ENCODE results near the gene ZDHHC11B. TPM values are rescaled to one million over a fixed set of nuclear protein-coding genes. Genes with fewer than 3 reads are reported as not detected.

ZDHHC11B gene
- polyA plus RNA-seq, 1 donor, result 7.3 TPM

DNA sequence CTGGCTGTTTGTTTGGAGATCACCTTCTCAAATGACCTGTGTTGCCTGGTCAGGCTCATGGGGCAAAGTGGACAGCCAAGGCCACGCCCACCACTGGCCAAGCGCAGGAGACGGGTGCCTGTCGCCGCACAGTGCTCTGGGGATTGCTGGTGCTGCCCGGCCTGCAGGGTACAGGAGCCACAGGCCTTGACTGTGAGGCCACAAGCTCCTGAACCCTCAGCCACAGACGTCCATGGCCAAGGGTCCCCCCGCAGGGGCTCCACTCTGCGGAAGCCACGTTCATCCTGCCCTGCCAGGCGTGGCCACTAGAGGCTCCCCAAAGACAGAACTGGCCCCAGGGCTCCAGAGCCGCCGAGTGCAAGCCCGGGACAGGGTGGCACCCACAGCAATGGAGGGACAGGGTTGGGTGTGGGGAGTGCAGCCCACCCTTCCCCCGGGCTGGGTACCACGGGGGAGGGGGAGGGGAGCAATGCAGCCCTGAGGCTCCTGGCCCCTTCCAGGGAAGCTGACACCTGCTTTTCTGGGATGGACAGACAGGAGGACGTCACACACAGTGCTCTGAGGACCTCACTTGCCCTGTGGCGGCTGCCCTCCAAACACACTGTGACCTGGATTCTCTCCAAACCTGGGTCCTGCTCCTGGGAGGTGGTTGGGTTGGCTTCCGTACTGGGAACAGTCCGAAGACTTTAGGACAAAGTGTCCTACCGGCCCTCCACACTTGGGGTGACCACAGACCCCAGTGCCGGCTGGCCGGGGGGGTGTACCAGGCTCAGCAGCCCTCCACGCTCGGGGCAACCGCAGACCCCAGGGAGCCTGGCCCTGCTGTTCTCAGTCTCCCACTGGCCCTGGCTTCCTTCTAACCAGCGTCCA lies 112.8 kb downstream of the ZDHHC11B start:
- peak; percentile 57 for DNase-seq

DNA sequence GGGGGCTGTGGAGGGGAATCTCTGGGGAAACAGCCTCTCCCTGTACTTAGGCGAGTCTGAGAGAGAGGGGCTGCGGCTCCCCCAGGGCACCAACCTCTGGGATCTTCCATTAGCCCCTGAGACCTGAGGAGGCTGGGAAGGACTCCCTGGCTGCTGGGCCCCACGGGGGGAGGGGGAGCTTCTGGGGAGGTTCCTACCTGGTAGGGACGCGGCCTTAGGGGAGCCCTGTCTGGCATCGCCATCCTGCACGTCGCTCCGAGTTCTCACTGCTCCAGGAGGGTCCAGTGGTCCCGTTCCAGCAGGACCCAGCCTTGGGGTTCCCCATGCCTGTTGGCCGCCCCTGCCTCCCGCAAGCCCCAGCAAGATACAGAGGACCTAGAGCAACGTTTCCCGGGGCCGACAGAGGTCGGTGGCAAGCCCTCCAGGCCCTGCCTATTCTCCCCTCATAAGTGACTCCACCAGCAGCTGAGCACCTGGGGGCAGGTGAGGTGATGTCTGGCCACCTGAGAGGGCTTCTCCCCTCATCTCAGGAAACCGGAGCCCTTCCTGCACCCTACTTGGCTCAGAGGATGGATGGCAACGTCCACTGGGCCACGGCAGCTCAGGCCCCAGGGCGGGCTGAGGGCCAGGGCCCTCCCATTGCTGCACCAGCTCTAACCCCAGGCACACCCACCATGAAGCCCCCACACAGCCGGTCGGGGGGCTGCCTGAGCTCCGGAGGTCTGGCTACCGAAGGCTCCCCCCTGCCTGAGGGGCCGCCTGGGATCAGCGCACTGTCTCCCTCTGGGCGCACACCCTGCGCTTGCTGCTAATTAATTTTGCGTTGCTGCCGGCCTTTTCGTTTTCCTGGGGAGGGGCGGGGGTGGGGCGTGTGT lies 113.9 kb downstream of the ZDHHC11B start:
- DNase-seq, result no peak

DNA sequence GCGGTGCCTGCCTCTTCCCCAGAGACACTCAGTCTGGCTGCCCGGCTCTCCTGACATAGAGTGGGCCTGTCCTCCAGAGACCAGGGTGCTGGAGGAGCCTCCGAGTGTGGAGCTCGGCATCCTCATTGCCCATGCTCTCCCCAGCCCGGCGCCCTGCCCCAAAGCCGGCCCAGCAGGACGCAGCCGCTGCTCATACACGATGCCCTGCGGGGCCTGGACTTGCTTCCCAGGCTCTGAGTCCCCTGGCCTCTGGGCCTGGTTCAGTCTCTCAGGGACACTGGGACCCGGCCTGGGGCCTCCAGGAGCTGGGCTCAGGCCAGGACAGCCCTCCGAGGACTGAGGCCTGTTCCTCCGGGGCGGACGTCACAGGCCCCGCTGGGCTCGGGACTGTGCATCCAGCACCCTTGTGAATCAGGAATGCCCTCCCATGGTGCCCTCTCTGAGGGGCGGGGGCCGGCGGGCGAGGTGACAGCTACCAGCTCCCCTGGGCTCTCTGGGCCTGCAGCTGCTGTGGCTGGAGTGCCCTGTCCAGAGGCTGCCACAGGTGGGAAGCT lies 114.6 kb downstream of the ZDHHC11B start:
- DNase-seq, result no peak

DNA sequence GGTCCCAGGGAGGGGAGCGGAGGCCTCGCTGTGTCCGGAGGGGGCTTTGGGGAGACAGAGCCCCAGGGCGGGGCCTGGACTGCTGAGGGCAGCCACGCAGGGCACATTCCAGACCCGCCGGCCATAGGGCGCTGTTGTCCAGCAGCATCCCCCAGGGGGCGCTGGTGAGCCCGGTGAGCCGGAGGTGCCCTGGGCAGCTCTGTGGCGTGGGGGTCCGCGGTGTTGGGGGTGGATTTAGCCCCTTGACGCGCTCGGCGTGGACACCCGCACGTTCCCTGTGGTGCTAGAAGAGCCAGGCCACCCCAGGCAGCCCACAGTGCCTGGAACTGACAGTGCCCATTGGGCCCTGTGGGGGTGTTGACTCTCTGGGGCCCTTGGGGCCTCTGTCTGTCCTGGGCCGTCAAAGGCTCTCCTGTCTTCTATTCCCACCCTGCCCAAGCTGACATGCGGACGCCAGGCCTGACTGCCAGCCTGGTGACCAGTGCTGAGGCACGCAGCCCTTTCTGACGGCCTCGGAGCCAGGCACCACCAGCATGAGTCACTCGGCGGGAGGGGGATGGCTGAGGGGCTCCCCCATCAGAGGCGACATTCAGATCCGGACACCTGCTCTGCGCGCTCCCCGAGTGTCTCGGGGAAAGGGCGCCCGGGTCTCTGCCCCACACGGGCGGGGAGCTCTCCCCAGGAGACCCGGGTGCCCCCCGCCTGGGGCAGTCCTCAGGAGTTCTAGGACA lies 115.3 kb downstream of the ZDHHC11B start:
- no peak for DNase-seq

DNA sequence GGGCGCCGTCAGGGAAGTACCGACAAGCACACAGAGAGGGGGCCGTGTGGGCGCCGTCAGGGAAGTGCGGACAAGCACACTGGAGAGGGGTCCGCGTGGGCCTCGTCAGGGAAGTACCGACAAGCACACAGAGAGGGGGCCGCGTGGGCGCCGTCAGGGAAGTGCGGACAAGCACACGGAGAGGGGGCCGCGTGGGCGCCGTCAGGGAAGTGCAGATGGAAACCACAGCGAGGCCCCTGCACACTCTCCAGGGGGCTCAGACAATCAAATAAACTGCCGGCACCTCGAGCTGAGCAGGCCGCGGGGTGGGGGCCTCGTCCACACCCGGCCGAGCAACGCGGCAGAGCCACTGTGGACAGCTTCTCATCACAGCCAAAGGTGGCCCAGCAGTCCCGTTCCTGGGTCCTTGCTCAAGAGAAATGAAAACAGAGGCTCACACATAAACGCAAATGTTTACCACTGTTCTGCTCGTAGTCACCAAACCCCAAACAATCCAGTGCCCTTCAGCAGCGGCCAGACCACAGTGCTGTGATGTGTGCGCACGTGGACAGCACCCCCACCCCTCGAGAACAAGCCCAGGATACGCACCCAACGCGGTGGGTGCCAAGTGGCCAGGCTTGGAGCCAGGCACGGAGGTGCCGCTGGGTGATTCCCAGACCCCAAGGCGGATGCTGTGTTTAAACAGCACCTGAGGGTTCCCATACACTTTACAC lies 116.1 kb downstream of the ZDHHC11B start:
- DNase-seq, result no peak

DNA sequence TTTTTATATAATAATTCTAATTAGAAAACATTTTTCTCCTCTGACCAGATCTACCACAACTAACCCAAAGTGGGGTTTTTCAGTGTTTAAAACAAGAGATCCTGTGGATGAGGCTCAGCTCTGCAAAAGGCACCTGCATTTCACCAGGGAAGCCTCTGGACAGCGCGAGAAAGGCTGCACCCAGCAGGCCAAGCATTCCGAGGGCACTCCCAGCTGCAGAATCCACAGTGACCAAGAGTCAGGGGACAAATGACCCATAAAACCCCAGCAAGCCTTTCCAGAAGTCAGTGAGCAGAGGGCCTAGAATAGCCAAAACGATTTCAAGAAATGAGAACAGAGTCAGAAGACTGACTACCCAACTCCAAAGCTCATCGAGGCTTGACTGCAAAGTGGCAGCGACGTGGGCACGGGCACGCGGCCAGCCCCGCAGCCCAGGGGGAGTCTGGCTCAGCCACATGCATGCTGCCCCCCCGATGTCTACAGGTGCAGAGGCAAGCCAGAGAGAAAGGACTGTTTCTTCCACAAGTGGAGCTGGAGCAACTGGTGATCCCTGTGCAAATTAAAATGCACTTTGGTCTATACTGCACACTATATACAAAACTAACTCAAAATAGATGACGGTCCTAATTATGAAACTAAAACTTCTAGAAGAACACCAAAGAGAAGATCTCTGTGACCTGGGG lies 117.6 kb downstream of the ZDHHC11B start:
- no peak for DNase-seq

DNA sequence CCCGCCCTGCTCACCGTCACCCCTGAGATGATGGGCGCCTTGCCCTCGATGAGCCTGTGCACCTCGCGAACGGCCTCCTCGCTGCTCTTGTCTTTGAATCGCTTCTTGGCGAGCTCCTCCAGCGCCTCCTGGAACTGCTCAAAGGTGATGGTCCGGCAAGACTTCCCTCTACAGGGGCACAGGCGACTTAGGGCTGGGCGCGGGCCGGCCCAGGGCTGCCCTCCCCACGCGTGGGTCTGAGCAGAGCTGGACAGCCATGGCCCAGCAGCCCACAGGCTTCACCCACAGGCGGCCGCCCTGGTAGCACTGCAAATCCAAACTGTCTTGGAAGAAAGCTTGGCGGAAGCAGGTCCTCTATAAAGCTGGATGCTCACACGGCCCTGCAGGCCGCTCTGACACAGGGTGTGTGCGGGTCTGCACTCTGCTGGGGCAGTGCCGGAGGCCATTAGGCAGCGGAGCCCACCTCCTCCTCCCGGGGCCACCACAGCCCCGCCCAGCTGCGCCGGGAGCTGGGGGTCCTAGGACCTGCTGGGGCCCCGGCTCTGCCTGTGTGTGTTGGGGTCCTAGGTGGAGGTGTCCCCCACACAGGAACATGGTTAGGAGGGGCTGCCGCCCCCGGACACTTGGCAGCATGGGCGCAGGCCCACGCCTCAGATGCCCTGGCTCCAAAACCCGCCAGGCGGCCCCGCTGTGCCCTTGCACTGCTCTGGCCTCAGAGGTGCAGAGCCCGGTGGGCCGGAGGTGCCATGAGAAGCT lies 118.4 kb downstream of the ZDHHC11B start:
- no peak for DNase-seq

DNA sequence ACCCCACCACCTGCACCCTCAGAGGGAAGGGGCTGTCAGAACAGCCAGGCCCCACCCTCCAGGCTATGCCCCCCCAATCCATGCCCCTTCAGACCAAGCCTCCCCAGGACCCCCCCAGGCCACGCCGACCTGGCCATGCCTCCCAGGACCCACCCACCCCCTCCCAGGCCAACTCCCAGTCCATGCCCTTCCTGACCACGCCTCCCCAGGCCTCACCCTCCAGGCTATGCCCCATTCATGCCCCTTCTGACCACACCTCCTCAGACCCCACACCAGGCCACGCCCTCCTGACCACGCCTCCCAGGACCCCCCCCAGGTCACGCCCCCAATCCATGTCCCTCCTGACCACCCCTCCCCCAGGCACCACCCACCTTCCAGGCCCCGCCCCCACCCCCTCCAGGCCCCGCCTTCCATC lies 119.0 kb downstream of the ZDHHC11B start:
- DNase-seq, result no peak

DNA sequence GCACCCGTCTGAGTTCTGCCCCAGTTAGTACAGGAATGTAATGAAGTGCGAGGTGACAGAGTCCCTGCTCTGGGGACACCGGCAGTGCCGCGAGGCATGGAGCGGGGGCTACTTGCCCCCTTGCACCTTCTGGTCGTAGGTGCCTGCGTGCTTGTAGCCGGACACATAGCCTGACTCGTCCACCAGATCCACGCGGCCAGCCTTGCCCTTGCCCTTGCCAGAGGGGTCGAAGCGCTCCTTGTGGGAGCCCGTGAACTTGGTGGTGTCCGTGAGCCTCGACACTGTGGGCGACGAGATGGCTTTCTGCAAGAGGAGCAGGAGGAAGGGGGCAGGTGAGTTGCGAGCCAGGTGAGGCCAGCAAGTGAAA lies 119.6 kb downstream of the ZDHHC11B start:
- no peak for DNase-seq

DNA sequence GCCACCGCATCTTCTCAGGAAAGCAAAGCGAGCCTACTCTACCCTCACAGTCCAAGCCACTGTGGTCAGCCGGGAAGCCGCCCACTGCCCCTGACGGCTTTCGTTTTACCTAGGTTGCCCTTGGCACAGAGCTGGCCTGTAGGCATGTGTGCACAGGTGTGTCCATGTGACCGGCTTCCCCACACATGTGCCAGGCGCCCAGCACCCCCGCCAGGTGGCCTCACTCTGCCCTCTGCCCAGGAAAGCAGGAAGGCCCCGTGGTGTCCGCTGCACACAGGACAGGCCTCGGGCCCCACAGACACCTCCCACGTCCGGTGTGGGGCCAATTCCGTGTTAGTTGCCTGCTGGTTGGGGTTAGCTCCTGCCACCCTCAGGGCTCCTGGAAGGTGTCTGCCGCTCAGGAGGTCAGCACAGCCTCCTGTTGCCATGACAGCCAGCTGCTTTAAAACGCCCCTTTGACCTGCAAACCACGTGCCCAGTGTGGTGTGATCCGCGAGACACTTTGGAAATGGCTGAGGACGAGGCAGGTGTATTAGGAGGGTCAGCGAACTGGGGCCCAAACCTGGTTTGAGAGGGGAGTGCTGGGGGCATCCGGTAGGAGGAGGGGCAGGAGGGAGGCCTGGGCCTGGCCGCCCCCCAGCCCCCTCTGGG lies 120.1 kb downstream of the ZDHHC11B start:
- no peak for DNase-seq

DNA sequence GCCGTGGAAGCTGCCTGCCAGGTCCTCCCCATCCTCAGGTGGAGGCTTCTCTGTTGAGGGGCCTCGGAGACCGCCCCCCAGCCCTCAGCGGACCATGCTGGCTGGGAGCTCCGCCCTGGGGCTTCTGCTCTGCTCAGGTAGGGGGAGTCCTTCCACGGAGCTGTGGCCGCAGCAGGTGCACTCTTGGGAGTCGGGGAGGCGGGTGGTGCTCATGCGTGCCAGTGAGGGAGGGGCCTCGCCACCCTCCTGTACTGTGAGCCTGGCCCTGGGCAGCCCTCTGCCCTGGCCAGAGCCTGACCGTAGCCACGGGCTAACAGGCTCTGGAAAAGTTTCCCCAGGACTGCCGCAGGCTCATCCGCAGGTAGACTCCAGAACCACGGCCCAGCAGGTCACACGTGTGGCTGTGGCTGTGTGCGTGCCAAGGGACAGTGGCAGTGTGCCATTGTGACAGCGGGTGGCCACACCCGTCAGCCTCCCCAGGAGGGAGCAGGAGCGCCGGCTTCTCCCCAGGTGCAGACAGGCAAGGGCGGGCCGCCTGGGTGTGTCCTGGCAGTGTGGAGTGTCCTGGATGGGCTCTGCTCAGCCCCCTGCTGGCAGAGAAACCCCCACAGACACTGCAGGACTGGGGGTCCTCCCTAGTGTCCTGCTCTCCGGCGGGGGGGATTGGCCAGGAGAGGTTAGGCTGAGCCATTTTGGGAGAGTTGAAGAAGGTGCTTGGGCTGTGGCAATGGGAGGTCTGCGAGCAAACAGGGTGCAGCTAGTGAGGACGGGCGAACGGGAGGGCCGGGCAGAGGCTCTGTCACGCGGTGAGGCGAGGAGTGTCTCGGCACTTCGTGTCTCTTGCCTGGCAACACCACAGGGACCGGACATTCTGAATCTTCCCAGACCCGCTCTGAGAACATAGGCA lies 120.8 kb downstream of the ZDHHC11B start:
- no peak for DNase-seq

DNA sequence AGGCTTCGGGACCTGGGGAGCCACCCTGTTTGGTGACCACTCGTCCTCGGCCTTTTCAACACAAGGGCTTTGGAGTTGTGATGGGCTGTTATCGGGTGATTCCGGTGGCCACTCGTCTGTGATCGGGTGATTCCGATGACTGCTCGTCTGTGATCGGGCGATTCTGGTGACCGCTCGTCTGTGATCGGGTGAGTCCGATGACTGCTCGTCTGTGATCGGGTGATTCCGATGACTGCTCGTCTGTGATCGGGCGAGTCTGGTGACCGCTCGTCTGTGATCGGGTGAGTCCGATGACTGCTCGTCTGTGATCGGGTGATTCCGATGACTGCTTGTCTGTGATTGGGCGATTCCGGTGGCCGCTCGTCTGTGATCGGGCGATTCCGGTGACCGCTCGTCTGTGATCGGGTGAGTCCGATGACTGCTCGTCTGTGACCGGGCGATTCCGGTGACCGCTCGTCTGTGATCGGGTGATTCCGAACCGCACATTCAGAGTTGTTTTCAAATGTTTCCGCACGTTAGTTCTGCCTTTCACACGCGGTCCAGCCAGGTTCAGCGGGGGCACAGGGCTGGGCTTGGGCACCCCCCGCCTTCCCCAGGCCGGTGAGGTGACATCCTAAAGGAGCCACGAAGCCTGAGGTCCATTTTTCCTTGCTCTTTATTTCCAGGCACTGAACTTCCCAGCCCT lies 121.6 kb downstream of the ZDHHC11B start:
- no peak for DNase-seq

DNA sequence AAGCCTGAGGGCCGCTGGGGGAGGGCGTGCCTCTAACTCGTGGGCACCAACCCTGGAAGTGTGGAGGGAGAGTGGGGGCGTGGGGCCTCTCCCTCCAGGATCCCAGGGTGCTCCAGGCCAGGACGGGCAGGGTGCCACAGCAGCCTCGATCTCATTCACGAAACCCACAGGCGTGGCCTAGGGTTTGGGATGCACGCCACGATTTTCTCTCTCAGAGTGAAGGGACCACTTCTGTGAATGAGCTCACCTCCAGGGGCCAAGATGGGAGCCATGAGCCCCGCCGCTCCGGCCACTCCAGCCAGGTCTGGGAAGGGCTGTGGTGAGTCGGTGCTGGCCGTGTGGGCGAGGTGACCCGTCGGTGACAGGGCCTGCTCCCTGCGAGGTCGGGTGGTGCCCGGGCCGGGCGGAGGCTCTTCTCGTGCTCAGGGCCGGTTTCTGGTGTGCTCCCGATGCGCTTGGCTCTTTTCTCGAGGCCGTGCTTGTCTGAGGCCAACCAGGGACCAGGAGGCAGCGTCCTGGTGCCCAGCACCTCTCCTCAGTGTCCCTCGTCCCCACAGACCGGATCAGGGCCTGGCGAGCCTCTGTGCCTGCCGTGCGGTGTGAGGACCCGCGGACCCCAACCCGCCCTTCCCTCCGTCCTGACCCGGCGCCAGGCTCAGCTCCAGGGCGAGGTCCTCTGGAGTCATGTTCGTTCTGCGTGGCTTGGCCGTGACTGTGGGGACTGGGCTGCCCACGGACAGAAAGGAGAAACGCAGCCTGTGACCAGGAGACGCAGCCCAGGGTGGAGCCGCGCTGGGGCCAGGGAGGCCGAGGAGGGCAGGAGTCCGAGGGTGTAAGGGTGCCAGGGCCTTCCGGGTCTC lies 122.4 kb downstream of the ZDHHC11B start:
- DNase-seq, result no peak

DNA sequence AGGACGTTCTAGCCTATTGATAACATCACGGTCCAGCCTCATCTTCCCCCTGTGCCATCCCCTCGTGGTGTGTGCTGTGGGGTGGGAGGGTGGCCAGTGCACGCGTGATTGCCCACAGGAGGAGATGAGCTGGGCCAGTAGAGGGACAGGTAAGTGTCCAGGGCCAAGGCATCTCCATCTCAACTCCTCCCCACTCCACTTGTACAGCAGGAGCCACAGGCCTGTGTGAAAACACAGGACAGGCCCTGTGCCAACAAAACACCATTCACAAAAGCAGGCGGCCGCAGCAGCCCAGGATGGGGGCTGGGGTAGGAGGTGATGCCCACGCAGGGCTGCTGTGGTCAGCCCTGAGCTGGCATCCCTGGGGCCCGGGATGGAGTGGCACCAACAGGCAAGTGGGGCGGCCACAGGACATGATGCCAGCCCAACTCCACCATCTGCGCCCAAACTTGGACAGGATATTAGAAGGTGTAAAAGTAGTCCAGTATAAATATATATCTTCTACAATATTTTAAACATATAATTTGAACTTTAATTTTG lies 124.0 kb downstream of the ZDHHC11B start:
- no peak for DNase-seq
